Stimulated activated naive B cell treated with anti-CD40 and anti-IgM and Interleukin-4, amounts not matched to agents 10 μg/mL and 1 μg/mL and 100 μg/mL, for 72 hours (primary cell): ENCODE results near the gene PDLIM4.

Experiments
- ATAC-seq, 2 donors: fragments of 150-1000 bp; cut with Tn5 transposase; replicated peaks; 2 replicates each; pipeline ENCODE4 v1.10.0; 2021; ENCODE audit warnings: moderate library complexity in 1 of 2
- DNase-seq: peaks from one replicate; pipeline ENCODE4 v3.0.0; 2021
- H3K27ac Mint-ChIP-seq: one replicate; pipeline ENCODE4 v1.8.0; 2022; ENCODE audit warnings: mild to moderate bottlenecking, mixed read lengths
- H3K27me3 Mint-ChIP-seq, 2 donors: one replicate each; pipeline ENCODE4 v1.8.0; 2022; ENCODE audit warnings: mixed read lengths in 2 of 2
- H3K36me3 Mint-ChIP-seq, 2 donors: one replicate each; pipeline ENCODE4 v1.8.0; 2022; ENCODE audit warnings: mixed read lengths in 2 of 2, mild to moderate bottlenecking in 1 of 2
- H3K4me1 Mint-ChIP-seq, 2 donors: one replicate each; pipeline ENCODE4 v1.8.0; 2022; ENCODE audit warnings: mixed read lengths in 2 of 2, mild to moderate bottlenecking in 1 of 2
- H3K4me3 Mint-ChIP-seq, 2 donors: one replicate each; pipeline ENCODE4 v1.8.0; 2022; ENCODE audit warnings: mild to moderate bottlenecking in 2 of 2, mixed read lengths in 2 of 2, moderate library complexity in 1 of 2
- H3K9me3 Mint-ChIP-seq, 2 donors: one replicate each; pipeline ENCODE4 v1.8.0; 2022; ENCODE audit warnings: mixed read lengths in 2 of 2, mild to moderate bottlenecking in 1 of 2

Gene PDLIM4

DNA sequence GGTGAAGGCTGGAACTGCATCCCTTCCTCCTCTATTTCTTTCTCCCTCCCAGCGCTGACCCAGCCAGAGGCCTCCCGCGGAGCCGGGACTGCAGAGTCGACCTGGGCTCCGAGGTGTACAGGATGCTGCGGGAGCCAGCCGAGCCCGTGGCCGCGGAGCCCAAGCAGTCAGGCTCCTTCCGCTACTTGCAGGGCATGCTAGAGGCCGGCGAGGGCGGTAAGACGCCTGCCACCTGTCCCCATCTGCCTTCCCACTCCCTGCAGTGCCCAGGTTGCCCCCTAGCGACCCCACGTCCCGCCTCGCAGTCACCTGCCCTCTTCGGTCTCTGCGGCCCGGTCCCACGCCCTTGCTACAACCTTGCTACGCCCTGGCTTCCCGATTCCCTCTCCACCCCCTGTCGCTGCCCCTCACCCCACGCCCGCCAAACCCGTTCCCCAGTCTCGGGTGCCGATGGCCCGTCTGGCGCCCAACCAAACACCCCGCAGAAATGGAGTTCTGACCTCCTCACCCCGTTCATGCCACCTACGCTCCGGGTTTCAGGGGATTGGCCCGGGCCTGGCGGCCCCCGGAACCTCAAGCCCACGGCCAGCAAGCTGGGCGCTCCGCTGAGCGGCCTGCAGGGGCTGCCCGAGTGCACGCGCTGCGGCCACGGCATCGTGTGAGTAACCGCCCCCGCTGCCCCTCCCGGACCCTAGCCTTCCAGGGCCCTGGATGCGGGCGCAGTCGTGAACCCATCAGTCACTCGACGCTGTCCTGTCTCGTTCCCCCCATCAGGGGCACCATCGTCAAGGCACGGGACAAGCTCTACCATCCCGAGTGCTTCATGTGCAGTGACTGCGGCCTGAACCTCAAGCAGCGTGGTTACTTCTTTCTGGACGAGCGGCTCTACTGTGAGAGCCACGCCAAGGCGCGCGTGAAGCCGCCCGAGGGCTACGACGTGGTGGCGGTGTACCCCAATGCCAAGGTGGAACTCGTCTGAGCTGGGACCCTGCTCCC is 14.1 kb downstream of the PDLIM4 start:
- H3K9me3 Mint-ChIP-seq: no peaks in the 10 kb centered on the region
- H3K4me3 Mint-ChIP-seq: peak overlapping the region; percentile 58 to 66
- peaks cover 21 to 49% of the 10 kb centered on the region in 2 donors for H3K27me3 Mint-ChIP-seq
- H3K4me1 Mint-ChIP-seq: peaks cover 37 to 51% of the 10 kb centered on the region in 2 donors
- peak; percentile 11 to 24 for ATAC-seq
- no peak overlapping the region for H3K27ac Mint-ChIP-seq
- DNase-seq: no peak
- no peaks in the 10 kb centered on the region for H3K36me3 Mint-ChIP-seq

DNA sequence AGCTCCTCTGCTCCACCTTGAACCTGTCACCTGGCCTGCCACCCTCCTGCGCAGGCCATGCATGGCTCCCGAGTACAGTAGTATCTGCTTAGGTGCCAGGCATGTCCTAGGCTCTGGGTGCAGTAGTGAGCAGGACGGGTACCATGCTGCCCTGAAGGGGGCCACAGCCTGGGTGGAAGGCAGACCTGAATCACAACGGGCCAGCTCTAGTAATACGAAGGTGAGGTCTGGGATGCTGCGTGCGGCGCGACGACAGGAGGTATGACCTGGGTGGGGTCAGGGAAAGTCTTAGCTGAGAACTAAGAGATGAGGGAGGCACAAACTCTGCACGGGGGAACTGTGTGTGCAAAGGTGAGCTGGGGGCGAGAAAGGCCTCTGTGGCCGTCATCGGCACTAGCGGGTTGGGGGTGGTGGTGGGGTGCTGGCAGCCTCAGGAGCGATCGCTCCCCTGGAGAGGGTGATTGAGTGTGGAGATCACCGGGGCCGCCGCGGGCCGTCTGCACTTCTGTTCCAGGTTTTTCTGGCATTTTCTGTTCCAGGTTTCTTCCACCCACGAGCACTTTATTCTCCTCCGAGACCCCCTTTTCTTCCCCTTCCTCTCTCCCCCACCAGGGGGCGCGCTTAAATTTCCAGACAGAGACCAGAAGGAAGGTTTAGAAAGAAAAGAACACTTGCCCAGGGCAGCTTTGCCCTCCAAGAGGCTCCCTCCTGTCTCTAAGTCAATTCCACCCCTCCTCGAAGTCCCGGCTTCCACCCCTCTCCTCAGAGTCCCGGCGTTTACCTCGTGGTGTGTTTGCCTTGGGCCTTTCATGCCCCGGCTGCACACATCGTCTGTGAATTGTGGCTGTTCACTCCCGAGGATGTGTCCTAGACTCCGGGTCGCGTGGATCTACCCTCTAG is 15.1 kb downstream of the PDLIM4 start:
- peak; percentile 38 for DNase-seq
- H3K4me1 Mint-ChIP-seq: peaks cover 34 to 47% of the 10 kb centered on the region in 2 donors
- H3K4me3 Mint-ChIP-seq: peak overlapping the region; percentile 29 to 66
- no peaks in the 10 kb centered on the region for H3K9me3 Mint-ChIP-seq
- H3K27me3 Mint-ChIP-seq: peaks cover 21 to 49% of the 10 kb centered on the region in 2 donors
- ATAC-seq: peak; percentile 23 to 28
- no peak overlapping the region for H3K27ac Mint-ChIP-seq
- no peaks in the 10 kb centered on the region for H3K36me3 Mint-ChIP-seq

DNA sequence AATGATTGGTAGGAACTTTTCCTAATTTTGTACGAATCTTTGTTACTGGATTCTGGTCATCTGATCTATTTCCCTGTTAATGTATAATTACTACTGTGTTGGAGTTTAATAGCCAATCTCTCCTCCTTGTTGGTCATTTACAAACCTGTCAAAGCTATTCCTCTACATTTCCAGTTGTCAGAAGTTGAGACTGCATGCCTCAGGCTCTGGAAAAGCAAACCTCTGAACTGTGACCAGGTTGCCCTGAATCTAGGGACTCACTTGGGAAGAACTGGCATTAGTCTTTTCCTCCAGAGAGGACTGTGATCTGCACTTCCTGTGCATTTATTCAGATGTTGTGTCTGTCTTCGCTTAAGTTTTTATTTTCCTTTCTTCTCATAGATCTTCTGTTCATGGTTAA is 16.1 kb downstream of the PDLIM4 start:
- peaks cover 25 to 36% of the 10 kb centered on the region in 2 donors for H3K4me1 Mint-ChIP-seq
- no peak overlapping the region for H3K4me3 Mint-ChIP-seq
- no peaks in the 10 kb centered on the region for H3K9me3 Mint-ChIP-seq
- H3K27ac Mint-ChIP-seq: no peak overlapping the region
- no peak for ATAC-seq
- H3K27me3 Mint-ChIP-seq: peaks cover 21 to 49% of the 10 kb centered on the region in 2 donors
- no peaks in the 10 kb centered on the region for H3K36me3 Mint-ChIP-seq
- no peak for DNase-seq

- Mint-ChIP-seq H3K4me3 (no peak overlapping the region), H3K9me3 (no peaks in the 10 kb centered on the region), H3K36me3 (no peaks in the 10 kb centered on the region), H3K4me1 (peaks cover 19 to 30% of the 10 kb centered on the region in 2 donors), H3K27me3 (peaks cover 21 to 49% of the 10 kb centered on the region in 2 donors), H3K27ac (no peak overlapping the region)
- no peak for ATAC-seq
- DNase-seq: no peak
Measured at GRCh38 chr5:132274050-132274792, 16.7 kb downstream of the PDLIM4 start.

DNA sequence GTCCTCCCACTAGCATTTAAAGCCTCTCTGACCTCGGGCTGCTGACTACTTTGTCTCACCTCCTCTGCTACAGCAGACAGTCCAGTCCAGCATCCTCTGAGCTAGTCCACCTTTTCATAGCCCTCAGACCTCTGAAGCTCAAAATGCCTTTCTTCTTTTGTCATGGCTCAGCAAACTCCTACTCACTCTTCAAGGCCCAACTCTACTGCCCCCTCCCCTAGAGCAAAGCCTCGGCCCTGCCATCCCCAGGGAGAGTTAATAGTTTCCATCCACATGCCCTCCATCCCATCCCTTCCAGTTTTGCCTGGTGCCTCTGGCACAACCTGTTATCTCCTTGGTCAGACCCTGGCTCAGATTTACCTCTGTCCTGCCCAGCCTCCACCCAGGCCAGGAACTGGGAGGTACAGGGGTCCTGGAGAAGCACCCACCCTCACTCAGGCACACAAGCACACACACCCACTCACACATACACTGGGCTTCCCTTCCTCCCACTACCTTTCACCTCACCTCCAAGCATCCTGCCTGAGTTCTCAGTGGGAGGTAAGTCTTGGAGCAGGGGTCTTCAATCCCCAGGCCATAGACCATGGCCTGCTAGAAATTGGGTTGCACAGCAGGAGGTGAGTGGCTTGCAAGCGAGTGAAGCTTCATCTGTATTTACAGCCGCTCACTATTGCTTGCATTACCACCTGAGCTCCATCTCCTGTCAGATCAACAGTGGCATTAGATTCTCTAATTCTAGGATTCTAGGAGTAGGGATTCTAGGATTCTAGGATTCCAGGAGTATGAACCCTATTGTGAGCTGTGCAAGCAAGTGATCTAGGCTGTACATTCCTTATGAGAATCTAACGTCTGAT is 18.1 kb downstream of the PDLIM4 start:
- DNase-seq: no peak
- H3K4me3 Mint-ChIP-seq: no peak overlapping the region
- H3K27ac Mint-ChIP-seq: no peak overlapping the region

DNA sequence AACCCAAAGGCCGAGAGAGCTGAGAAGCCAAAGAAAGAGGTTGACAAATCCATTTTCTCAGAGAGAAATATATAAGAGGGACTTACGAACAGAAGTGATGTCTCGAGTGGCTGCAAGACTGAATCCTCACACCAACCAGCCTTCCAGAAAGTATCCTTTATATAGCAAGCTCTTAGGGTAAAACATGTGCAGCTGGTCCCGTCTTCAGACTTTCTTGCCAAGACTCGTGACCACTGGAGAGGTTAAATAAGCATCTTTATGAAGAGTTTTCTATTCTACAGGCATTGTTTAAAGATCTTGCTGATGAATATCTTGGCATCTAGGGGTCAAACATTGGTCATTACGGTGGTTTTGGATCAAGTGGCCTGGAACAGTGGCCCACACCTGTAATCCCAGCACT is 19.8 kb downstream of the PDLIM4 start:
- no peak overlapping the region for H3K4me3 Mint-ChIP-seq
- no peak for ATAC-seq
- no peaks in the 10 kb centered on the region for H3K9me3 Mint-ChIP-seq
- no peaks in the 10 kb centered on the region for H3K36me3 Mint-ChIP-seq
- H3K27ac Mint-ChIP-seq: no peak overlapping the region
- H3K4me1 Mint-ChIP-seq: peaks cover 5 to 14% of the 10 kb centered on the region in 2 donors
- peaks cover 19 to 35% of the 10 kb centered on the region in 2 donors for H3K27me3 Mint-ChIP-seq
- no peak for DNase-seq

More for the DNA sequence above, 18.1 kb downstream of the PDLIM4 start:
- Mint-ChIP-seq H3K27me3 (peaks cover 21 to 49% of the 10 kb centered on the region in 2 donors), H3K4me1 (peaks cover 15 to 24% of the 10 kb centered on the region in 2 donors), H3K9me3 (no peaks in the 10 kb centered on the region), H3K36me3 (no peaks in the 10 kb centered on the region)
- no peak for ATAC-seq

GRCh38 chr5:132277971-132278853 is 20.7 kb downstream of the PDLIM4 start:
- ATAC-seq (no peak), DNase-seq (no peak)
- Mint-ChIP-seq H3K4me1 (peaks cover 0 to 5% of the 10 kb centered on the region in 2 donors), H3K9me3 (no peaks in the 10 kb centered on the region), H3K27me3 (peaks cover 12 to 26% of the 10 kb centered on the region in 2 donors), H3K36me3 (no peaks in the 10 kb centered on the region), H3K27ac (no peak overlapping the region), H3K4me3 (no peak overlapping the region)

- H3K4me1 Mint-ChIP-seq: peaks cover 0 to 5% of the 10 kb centered on the region in 2 donors
- peaks cover 0 to 10% of the 10 kb centered on the region in 2 donors for H3K27me3 Mint-ChIP-seq
- no peaks in the 10 kb centered on the region for H3K9me3 Mint-ChIP-seq
- ATAC-seq (no peak), DNase-seq (no peak)
- no peaks in the 10 kb centered on the region for H3K36me3 Mint-ChIP-seq
- H3K4me3 Mint-ChIP-seq: no peak overlapping the region
- no peak overlapping the region for H3K27ac Mint-ChIP-seq
Measured at GRCh38 chr5:132279801-132280200, 22.3 kb downstream of the PDLIM4 start.

DNA sequence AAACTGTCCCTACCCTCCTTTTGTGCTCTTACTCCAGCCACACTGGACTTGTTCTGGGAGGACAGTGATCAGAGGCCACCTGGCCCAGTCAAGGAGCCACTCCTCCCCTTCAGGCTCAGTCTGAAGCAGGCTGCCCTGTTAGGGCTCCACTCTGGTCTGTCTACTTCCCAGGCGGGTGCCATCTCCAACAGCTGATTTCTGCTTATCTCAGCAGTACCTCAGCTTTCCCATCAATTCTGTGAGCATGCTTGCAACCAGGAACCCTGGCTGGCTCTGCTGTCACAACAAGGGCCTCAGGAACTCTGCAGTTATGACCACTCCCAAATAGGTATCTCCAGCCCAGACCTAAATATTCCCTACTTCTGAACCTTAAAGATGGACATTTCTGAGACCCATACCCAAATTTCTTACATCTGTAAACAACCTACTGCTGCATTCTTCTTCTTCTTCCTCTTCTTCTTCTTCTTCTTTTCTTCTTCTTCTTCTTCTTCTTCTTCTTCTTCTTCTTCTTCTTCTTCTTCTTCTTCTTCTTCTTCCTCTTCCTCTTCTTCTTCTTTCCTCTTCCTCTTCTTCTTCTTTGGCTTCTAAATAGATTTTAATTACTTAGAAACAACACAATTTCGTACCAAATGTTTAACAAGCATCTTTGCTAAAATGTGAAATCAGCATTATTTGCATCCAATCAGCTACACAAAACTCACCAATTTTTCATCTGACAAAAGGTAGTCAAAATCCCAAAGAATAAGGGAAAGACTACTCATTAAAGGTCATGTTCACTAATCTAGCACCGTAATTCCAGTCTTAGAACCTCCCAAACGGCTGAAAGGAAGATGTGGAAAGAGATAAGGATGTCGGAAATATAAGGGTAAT is 23.1 kb downstream of the PDLIM4 start:
- ATAC-seq: no peak
- no peak overlapping the region for H3K4me3 Mint-ChIP-seq
- DNase-seq: no peak
- no peaks in the 10 kb centered on the region for H3K9me3 Mint-ChIP-seq
- no peaks in the 10 kb centered on the region for H3K36me3 Mint-ChIP-seq
- peaks cover 0 to 5% of the 10 kb centered on the region in 2 donors for H3K4me1 Mint-ChIP-seq
- H3K27me3 Mint-ChIP-seq: peaks cover 0 to 2% of the 10 kb centered on the region in 2 donors
- no peak overlapping the region for H3K27ac Mint-ChIP-seq

GRCh38 chr5:132281856-132282614 is 24.5 kb downstream of the PDLIM4 start:
- ATAC-seq (no peak), DNase-seq (no peak)
- no peak overlapping the region for H3K4me3 Mint-ChIP-seq
- no peaks in the 10 kb centered on the region for H3K36me3 Mint-ChIP-seq
- H3K27me3 Mint-ChIP-seq: no peaks in the 10 kb centered on the region
- no peak overlapping the region for H3K27ac Mint-ChIP-seq
- H3K9me3 Mint-ChIP-seq: no peaks in the 10 kb centered on the region
- H3K4me1 Mint-ChIP-seq: peaks cover 0 to 5% of the 10 kb centered on the region in 2 donors

DNA sequence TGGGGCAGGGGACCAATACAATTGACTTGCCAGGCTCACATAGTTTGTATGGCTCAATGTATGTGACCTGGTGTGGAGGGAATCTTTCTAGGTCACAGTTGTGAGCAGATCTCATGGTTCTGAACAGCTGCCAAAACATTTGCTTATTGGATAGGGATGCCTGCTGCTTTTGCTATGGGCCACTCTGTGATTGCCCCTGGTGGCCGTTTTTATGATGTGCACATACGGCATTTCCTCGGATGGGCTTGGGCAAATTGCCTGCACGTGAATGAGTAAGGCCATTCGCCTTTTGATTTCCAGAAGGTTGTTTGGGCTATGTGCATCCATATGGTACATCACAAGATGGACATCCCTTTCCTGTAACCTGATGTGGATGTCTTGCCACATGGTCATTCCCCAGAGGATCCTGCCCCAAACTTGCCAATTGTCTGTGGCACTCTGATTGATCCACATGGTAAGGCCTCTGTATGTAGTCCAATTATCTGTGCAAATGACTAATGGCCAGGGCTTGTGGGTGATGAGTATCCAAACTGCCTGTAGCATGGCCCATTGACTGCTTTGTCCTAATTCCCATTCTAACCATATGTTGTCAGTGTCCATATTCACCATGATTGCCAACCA is 26.0 kb downstream of the PDLIM4 start:
- H3K27me3 Mint-ChIP-seq: peaks cover 0 to 2% of the 10 kb centered on the region in 2 donors
- ATAC-seq: no peak
- H3K9me3 Mint-ChIP-seq: no peaks in the 10 kb centered on the region
- no peak for DNase-seq
- H3K4me3 Mint-ChIP-seq: no peak overlapping the region
- H3K27ac Mint-ChIP-seq: no peak overlapping the region
- H3K36me3 Mint-ChIP-seq: no peaks in the 10 kb centered on the region
- peaks cover 0 to 5% of the 10 kb centered on the region in 2 donors for H3K4me1 Mint-ChIP-seq
